Endothelial cell of umbilical vein (primary cell): ENCODE measurements around the gene TREML1. TPM values are rescaled to one million over a fixed set of nuclear protein-coding genes. Genes with fewer than 3 reads are reported as not detected.

Experiments
- BruUV-seq: library from RNA; stranded (reverse); fragments of 400-500 nt; replicated peaks from 2 replicates; lab custom pipeline; 2021; lab: Mats Ljungman, UMichigan
- CTCF ChIA-PET: fragments of 300-600, 350-600 bp; sonication (Branson Sonifier 250); formaldehyde crosslinking; loops from one replicate; lab custom pipeline; 2021; ENCODE audit warnings: antibody characterized with exemption, inconsistent platforms; lab: Charles Lee
- POLR2A ChIA-PET: fragments of 300-600, 350-600 bp; sonication (Branson Sonifier 250); formaldehyde crosslinking; loops from one replicate; lab custom pipeline; 2021; ENCODE audit warnings: antibody characterized with exemption, inconsistent platforms; lab: Charles Lee
- DNase-seq: peaks from one replicate; pipeline ENCODE4 v3.0.0-alpha.2; 2011; ENCODE audit warnings: low read depth, low spot score
- FAIRE-seq: peaks from 2 replicates; lab custom pipeline; 2011; peaks lifted over from hg19 to GRCh38; lab: Jason Lieb, UNC
- H2AFZ ChIP-seq: 2 replicates; pipeline ENCODE4 v1.6.0; 2012; ENCODE audit warnings: low read depth, low read length, control low read depth, inconsistent platforms
- H3K27ac ChIP-seq: 2 replicates; pipeline ENCODE4 v1.5.1; 2011; ENCODE audit warnings: low read depth, mild to moderate bottlenecking, control low read depth, low read length, moderate library complexity; ENCODE audit not compliant: insufficient read depth
- H3K27me3 ChIP-seq, 2 experiments: 2 replicates each; pipeline versions ENCODE4 v1.6.0 to v1.6.1; 2011; ENCODE audit warnings: low read length in 2 of 2, mixed read lengths in 1 of 2; ENCODE audit not compliant: control insufficient read depth in 2 of 2, insufficient read depth in 2 of 2
- H3K36me3 ChIP-seq, 2 experiments: 2 replicates in 1 of 2; 3 replicates in 1 of 2; pipeline ENCODE4 v1.5.1; 2011; ENCODE audit warnings: low read length in 2 of 2, mild to moderate bottlenecking in 1 of 2, moderate library complexity in 1 of 2; ENCODE audit not compliant: control insufficient read depth in 2 of 2, insufficient read depth in 2 of 2; ENCODE audit errors: extremely low read depth in 1 of 2
- H3K4me1 ChIP-seq: 3 replicates; pipeline ENCODE4 v1.5.1; 2011; ENCODE audit warnings: mild to moderate bottlenecking, low read length; ENCODE audit not compliant: control insufficient read depth, insufficient read depth; ENCODE audit errors: extremely low read depth
- H3K4me2 ChIP-seq: 2 replicates; pipeline ENCODE4 v1.6.1; 2011; ENCODE audit warnings: low read length, control low read depth, mixed read lengths; ENCODE audit not compliant: insufficient read depth
- H3K4me3 ChIP-seq, 3 experiments: fragments of 200-600 bp in 1 of 3; sonication (generic), shearing (Covaris generic) in 1 of 3; replicated peaks in 1 of 3; 2 replicates each; pipeline ENCODE4 v1.5.1; 2011 to 2016; ENCODE audit warnings: control low read depth in 3 of 3, low read length in 3 of 3, mild to moderate bottlenecking in 2 of 3, inconsistent platforms in 1 of 3, low read depth in 1 of 3, moderate library complexity in 1 of 3; ENCODE audit not compliant: insufficient read depth in 1 of 3
- H3K79me2 ChIP-seq: 2 replicates; pipeline ENCODE4 v1.6.0; 2012; ENCODE audit warnings: low read length, inconsistent platforms; ENCODE audit not compliant: control insufficient read depth, insufficient read depth
- H3K9ac ChIP-seq: replicated peaks from 2 replicates; pipeline ENCODE3; 2011; ENCODE audit warnings: low read length, control low read depth; ENCODE audit not compliant: insufficient read depth; ENCODE audit errors: extremely low read depth
- H3K9me1 ChIP-seq: replicated peaks from 3 replicates; pipeline ENCODE4 v1.6.0; 2011; ENCODE audit warnings: mild to moderate bottlenecking, low read length; ENCODE audit not compliant: control insufficient read depth, insufficient read depth; ENCODE audit errors: extremely low read depth
- H3K9me3 ChIP-seq: replicated peaks from 2 replicates; pipeline ENCODE4 v1.5.1; 2012; ENCODE audit warnings: low read length, inconsistent platforms; ENCODE audit not compliant: control insufficient read depth, insufficient read depth
- H4K20me1 ChIP-seq: replicated peaks from 2 replicates; pipeline ENCODE3; 2011; ENCODE audit warnings: mild to moderate bottlenecking, low read length; ENCODE audit not compliant: control insufficient read depth, insufficient read depth; ENCODE audit errors: extremely low read depth
- GATA2 ChIP-seq: IDR thresholded peaks from 2 replicates; pipeline ENCODE4 v1.7.0; 2011; ENCODE audit warnings: low read depth, mild to moderate bottlenecking, moderate library complexity, mixed read lengths, low read length; ENCODE audit not compliant: insufficient read length, insufficient read depth
- JUN ChIP-seq: IDR thresholded peaks from 2 replicates; pipeline ENCODE4 v1.6.1; 2011; ENCODE audit warnings: borderline replicate concordance, low read depth; ENCODE audit not compliant: insufficient read length, insufficient read depth
- MAX ChIP-seq: IDR thresholded peaks from 2 replicates; pipeline ENCODE4 v1.6.1; 2011; ENCODE audit not compliant: insufficient read depth, insufficient read length
- MYC ChIP-seq: IDR thresholded peaks from one replicate; pipeline ENCODE4 v1.6.1; 2011; ENCODE audit warnings: mild to moderate bottlenecking, low read depth, low read length
- POLR2A ChIP-seq: IDR thresholded peaks from 2 replicates; pipeline ENCODE4 v1.6.1; 2012; ENCODE audit warnings: low read depth, mild to moderate bottlenecking, control low read depth, low read length
- dilution Hi-C: fragments of 300-500 bp; cut with MboI; formaldehyde crosslinking; loops from one replicate; pipeline ENCODE4 v1.15.0; 2019; ENCODE audit warnings: low sequenced_read_pairs; ENCODE audit not compliant: extremely low pct_ligation_motif_present
- intact Hi-C: fragments of 100-400 bp; cut with micrococcal nuclease; formaldehyde crosslinking; loops from one replicate; pipeline ENCODE4 v1.10.0; 2022
- polyA plus RNA-seq, 4 experiments: library from polyadenylated mRNA; depleted of rRNA in 3 of 4; stranded (reverse) in 3 of 4; unstranded in 1 of 4; fragments of >200 nt; gene quantifications; 2 replicates each; pipeline versions ENCODE4 v1.2.1 to v1.2.3, GENCODE V29; 2011 to 2012; ENCODE audit warnings: missing spikeins in 1 of 4
- total RNA-seq: library from RNA; stranded (reverse); gene quantifications from 2 replicates; pipeline ENCODE4 v1.2.3, GENCODE V29; 2021

The TREML1 gene
- total and polyA plus RNA-seq, 2 donors (not counting 3 experiments of a cell fraction or from before 2014, with no cell fraction given) = not detected

GRCh38 chr6:41170547-41171160, 16.5 kb upstream of the TREML1 start:
- no peak overlapping the region for H3K9ac ChIP-seq
- no peak overlapping the region for H3K27ac ChIP-seq
- H4K20me1 ChIP-seq = no peaks in the 10 kb centered on the region
- FAIRE-seq = no peak
- CTCF ChIA-PET = interaction anchor here (5.0 kb wide), 1 partner anchor 12 kb away, joined by 28 read pairs; no protein-coding TSS in a partner anchor
- no peaks in the 10 kb centered on the region for H3K9me3 ChIP-seq
- TF ChIP-seq POLR2A (no peak), GATA2 (no peak)
- no peaks in the 10 kb centered on the region for H3K4me1 ChIP-seq
- H3K27me3 ChIP-seq = peaks cover 2% of the 10 kb centered on the region in 2 experiments
- no peak overlapping the region for H2AFZ ChIP-seq
- POLR2A ChIA-PET = no interaction called here
- H3K36me3 ChIP-seq = no peaks in the 10 kb centered on the region
- intact Hi-C loops = no loop called here
- dilution Hi-C loops = no loop called here
- H3K79me2 ChIP-seq = no peaks in the 10 kb centered on the region
- H3K4me3 ChIP-seq = no peak overlapping the region
- no TSS peak for BruUV-seq
- H3K9me1 ChIP-seq = no peaks in the 10 kb centered on the region
- DNase-seq = no peak
- H3K4me2 ChIP-seq = no peak overlapping the region

- peaks cover 0 to 2% of the 10 kb centered on the region in 2 experiments for H3K27me3 ChIP-seq
- TF ChIP-seq JUN (no peak), MYC (no peak), MAX (no peak)
- ChIA-PET CTCF (interaction anchor here (1.3 to 5.0 kb wide), 2 partner anchors 10 to 15 kb away, joined by 3 to 28 read pairs; no protein-coding TSS in a partner anchor), POLR2A (no interaction called here)
- no peak overlapping the region for H3K9ac ChIP-seq
- H4K20me1 ChIP-seq = no peaks in the 10 kb centered on the region
- no peaks in the 10 kb centered on the region for H3K9me3 ChIP-seq
- no peaks in the 10 kb centered on the region for H3K79me2 ChIP-seq
- no peak overlapping the region for H2AFZ ChIP-seq
- intact Hi-C loops = no loop called here
- H3K4me3 ChIP-seq = no peak overlapping the region
- no peaks in the 10 kb centered on the region for H3K9me1 ChIP-seq
- no peaks in the 10 kb centered on the region for H3K4me1 ChIP-seq
- H3K4me2 ChIP-seq = no peak overlapping the region
- H3K27ac ChIP-seq = no peak overlapping the region
- no peaks in the 10 kb centered on the region for H3K36me3 ChIP-seq
- dilution Hi-C loops = no loop called here
- FAIRE-seq (peak; percentile 24), DNase-seq (peak; percentile 21)
- BruUV-seq = no TSS peak
Observed at GRCh38 chr6:41167173-41167963, 13.2 kb upstream of the TREML1 start.
